ENCODE results near the gene CERS6. TPM values are rescaled to one million over a fixed set of nuclear protein-coding genes. Genes with fewer than 3 reads are reported as not detected.

The CERS6 gene
- total RNA-seq, 4 donors from 2014 or later: 45.0 to 61.2 (median 56.4) TPM

DNA sequence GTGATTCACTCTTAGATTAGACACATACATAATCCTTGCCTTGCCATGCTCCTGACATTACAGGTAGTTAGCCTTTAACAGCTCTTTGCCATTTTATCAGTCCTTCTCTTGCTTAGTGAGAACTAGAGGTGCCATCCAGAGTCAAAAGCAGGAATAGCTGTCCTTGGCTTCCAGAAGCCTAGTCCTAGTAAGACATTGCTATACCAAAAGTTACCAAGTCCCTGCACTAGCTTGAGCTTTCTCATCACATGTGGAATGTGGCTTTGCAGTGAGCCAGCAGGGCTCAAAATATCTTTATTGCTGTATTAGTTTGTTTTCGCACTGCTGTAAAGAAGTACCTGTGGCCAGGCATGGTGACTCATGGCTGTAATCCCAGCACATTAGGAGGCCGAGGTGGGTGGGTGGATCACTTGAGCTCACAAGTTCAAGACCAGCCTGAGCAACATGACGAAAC is 241.6 kb downstream of the CERS6 start:
- Histone ChIP-seq H3K36me3 (peaks cover 0 to 11% of the 10 kb centered on the region in 2 donors), H3K27me3 (no peaks in the 10 kb centered on the region), H3K4me1 (peaks cover 0 to 29% (median 12%) of the 10 kb centered on the region in 3 donors), H3K4me3 (no peak overlapping the region), H3K9me3 (no peaks in the 10 kb centered on the region), H3K27ac (no peak overlapping the region)
- 77 to 92% methylated on average over 2 to 3 of the region's 3 CpGs for WGBS, 2 donors (ENCODE audit: low coverage in 1 of 2)
- ATAC-seq: no peak
- TF ChIP-seq POLR2AphosphoS5 (IDR thresholded peaks at IDR 0.05) (no peak), POLR2A (IDR thresholded peaks at IDR 0.05) (no peak), EP300 (IDR thresholded peaks at IDR 0.05) (no peak)
- TF ChIP-seq, protein P1, sequence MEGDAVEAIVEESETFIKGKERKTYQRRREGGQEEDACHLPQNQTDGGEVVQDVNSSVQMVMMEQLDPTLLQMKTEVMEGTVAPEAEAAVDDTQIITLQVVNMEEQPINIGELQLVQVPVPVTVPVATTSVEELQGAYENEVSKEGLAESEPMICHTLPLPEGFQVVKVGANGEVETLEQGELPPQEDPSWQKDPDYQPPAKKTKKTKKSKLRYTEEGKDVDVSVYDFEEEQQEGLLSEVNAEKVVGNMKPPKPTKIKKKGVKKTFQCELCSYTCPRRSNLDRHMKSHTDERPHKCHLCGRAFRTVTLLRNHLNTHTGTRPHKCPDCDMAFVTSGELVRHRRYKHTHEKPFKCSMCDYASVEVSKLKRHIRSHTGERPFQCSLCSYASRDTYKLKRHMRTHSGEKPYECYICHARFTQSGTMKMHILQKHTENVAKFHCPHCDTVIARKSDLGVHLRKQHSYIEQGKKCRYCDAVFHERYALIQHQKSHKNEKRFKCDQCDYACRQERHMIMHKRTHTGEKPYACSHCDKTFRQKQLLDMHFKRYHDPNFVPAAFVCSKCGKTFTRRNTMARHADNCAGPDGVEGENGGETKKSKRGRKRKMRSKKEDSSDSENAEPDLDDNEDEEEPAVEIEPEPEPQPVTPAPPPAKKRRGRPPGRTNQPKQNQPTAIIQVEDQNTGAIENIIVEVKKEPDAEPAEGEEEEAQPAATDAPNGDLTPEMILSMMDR (IDR thresholded peaks at IDR 0.05): no peak

- ATAC-seq: no peak
- 36 to 82% methylated on average over 1 to 3 of the region's 4 CpGs for WGBS, 2 donors (ENCODE audit: low coverage in 1 of 2)
- no peak overlapping the region for H3K4me3 ChIP-seq
- peak overlapping the region in 3 of 4 donors; percentile 47 to 64 (median 61) for H3K27ac ChIP-seq
- peaks cover 0 to 29% (median 12%) of the 10 kb centered on the region in 3 donors for H3K4me1 ChIP-seq
- H3K27me3 ChIP-seq: no peaks in the 10 kb centered on the region
- H3K9me3 ChIP-seq: no peaks in the 10 kb centered on the region
- H3K36me3 ChIP-seq: peaks cover 0 to 11% of the 10 kb centered on the region in 2 donors
- TF ChIP-seq POLR2AphosphoS5 (IDR thresholded peaks at IDR 0.05): no peak
- TF ChIP-seq, protein P1 (IDR thresholded peaks at IDR 0.05): no peak
- TF ChIP-seq EP300 (IDR thresholded peaks at IDR 0.05): no peak
- TF ChIP-seq POLR2A (IDR thresholded peaks at IDR 0.05): no peak
These were observed 242.9 kb downstream of the CERS6 start for GRCh38 chr2:168698969-168699368.

GRCh38 chr2:168699844-168700417 is 243.9 kb downstream of the CERS6 start:
- no peaks in the 10 kb centered on the region for H3K27me3 ChIP-seq
- H3K4me3 ChIP-seq: no peak overlapping the region
- H3K4me1 ChIP-seq: peaks cover 0 to 29% (median 12%) of the 10 kb centered on the region in 3 donors
- no peak for TF ChIP-seq EP300 (IDR thresholded peaks at IDR 0.05)
- TF ChIP-seq POLR2A (IDR thresholded peaks at IDR 0.05): no peak
- peak; percentile 84 for TF ChIP-seq POLR2AphosphoS5 (IDR thresholded peaks at IDR 0.05)
- TF ChIP-seq, protein P1 (IDR thresholded peaks at IDR 0.05): no peak
- peak; percentile 79 for ATAC-seq
- WGBS, 2 donors (ENCODE audit: low coverage in 1 of 2): 34 to 43% methylated on average over 6 to 8 of the region's 8 CpGs
- no peaks in the 10 kb centered on the region for H3K9me3 ChIP-seq
- H3K36me3 ChIP-seq: peaks cover 0 to 11% of the 10 kb centered on the region in 2 donors
- peak overlapping the region in 3 of 4 donors; percentile 5 to 64 (median 61) for H3K27ac ChIP-seq

GRCh38 chr2:168700615-168701245 is 244.7 kb downstream of the CERS6 start:
- Histone ChIP-seq H3K36me3 (peaks cover 0 to 6% of the 10 kb centered on the region in 2 donors), H3K9me3 (no peaks in the 10 kb centered on the region), H3K27ac (peak overlapping the region in 3 of 4 donors; percentile 5 to 64 (median 61)), H3K4me1 (peaks cover 0 to 37% (median 12%) of the 10 kb centered on the region in 3 donors), H3K27me3 (no peaks in the 10 kb centered on the region), H3K4me3 (no peak overlapping the region)
- no peak for ATAC-seq
- 72 to 89% methylated on average over 2 to 4 of the region's 5 CpGs for WGBS, 2 donors (ENCODE audit: low coverage in 1 of 2)
- TF ChIP-seq POLR2A (IDR thresholded peaks at IDR 0.05) (no peak), EP300 (IDR thresholded peaks at IDR 0.05) (no peak), POLR2AphosphoS5 (IDR thresholded peaks at IDR 0.05) (no peak)
- TF ChIP-seq, protein P1 (IDR thresholded peaks at IDR 0.05): no peak
